ENCODE results near the gene NUFIP2. TPM values are rescaled to one million over a fixed set of nuclear protein-coding genes. Genes with fewer than 3 reads are reported as not detected.

NUFIP2 gene
- total RNA-seq, 4 donors from 2014 or later: 19.8 to 40.8 (median 25.4) TPM

DNA sequence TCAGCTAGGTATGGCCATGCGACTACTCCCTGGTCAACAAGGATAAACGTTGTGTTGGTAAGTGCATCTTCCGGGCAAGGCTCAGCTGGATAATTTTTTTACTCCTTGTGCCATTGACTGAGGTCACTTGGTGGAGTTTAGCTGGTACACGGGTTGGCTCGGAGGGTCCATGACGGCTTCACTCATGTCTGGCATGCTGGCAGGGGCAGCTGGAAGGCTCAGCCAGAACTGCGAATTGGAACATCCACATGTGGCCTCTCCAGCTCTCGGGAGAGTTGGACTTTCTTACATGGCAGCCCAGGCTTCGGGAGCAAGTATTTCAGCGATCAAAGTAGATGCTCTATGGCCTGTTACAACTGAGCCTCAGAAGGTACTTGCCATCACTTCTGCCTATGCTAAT is 78.8 kb downstream of the NUFIP2 start:
- Histone ChIP-seq H3K4me1 (peaks cover 0 to 10% (median 8%) of the 10 kb centered on the region in 4 donors), H3K27me3 (no peaks in the 10 kb centered on the region), H3K36me3 (no peaks in the 10 kb centered on the region), H3K27ac (no peak overlapping the region), H3K9me3 (no peaks in the 10 kb centered on the region), H3K4me3 (no peak overlapping the region)
- in situ Hi-C loops (cut with MboI; ENCODE audit: low pct_ligation_motif_present in 1 of 4, low pct_unique_long_range_greater_than_20kb in 1 of 4, low sequenced_read_pairs in 3 of 4): loop anchor here in 1 of 4 donors (10.0 kb wide), 1 partner anchor 70 kb away; no protein-coding TSS in a partner anchor
- intact Hi-C loops (cut with DNase I; ENCODE audit: low total_unique reads): no loop called here
- 93% methylated on average over 10 of the region's 10 CpGs; no CpG with 5 or more reads in 1 of the 2 donors for WGBS, 2 donors (ENCODE audit: low coverage in 1 of 2)
- no peak for TF ChIP-seq CTCF (IDR thresholded peaks at IDR 0.05)
- TF ChIP-seq POLR2AphosphoS5 (IDR thresholded peaks at IDR 0.05): no peak
- TF ChIP-seq EP300 (IDR thresholded peaks at IDR 0.05; ENCODE audit: low read depth): no peak
- TF ChIP-seq POLR2A (IDR thresholded peaks at IDR 0.05): no peak
- DNase-seq: no peak

- no peak overlapping the region for H3K27ac ChIP-seq
- no peaks in the 10 kb centered on the region for H3K27me3 ChIP-seq
- no peaks in the 10 kb centered on the region for H3K9me3 ChIP-seq
Measured at GRCh38 chr17:29214215-29215146, 79.5 kb downstream of the NUFIP2 start.

GRCh38 chr17:29212681-29213121 is 81.2 kb downstream of the NUFIP2 start:
- no peak overlapping the region for H3K4me3 ChIP-seq
- H3K27me3 ChIP-seq: no peaks in the 10 kb centered on the region
- intact Hi-C loops (cut with DNase I; ENCODE audit: low total_unique reads) (no loop called here), in situ Hi-C loops (cut with MboI; ENCODE audit: low pct_ligation_motif_present in 1 of 4, low pct_unique_long_range_greater_than_20kb in 1 of 4, low sequenced_read_pairs in 3 of 4) (loop anchor here in 1 of 4 donors (10.0 kb wide), 1 partner anchor 68 kb away; no protein-coding TSS in a partner anchor)
- H3K27ac ChIP-seq: no peak overlapping the region
- H3K9me3 ChIP-seq: no peaks in the 10 kb centered on the region
- DNase-seq: no peak
- no peaks in the 10 kb centered on the region for H3K4me1 ChIP-seq
- TF ChIP-seq EP300 (IDR thresholded peaks at IDR 0.05; ENCODE audit: low read depth) (no peak), POLR2AphosphoS5 (IDR thresholded peaks at IDR 0.05) (no peak), POLR2A (IDR thresholded peaks at IDR 0.05) (no peak), CTCF (IDR thresholded peaks at IDR 0.05) (no peak)
- 78 to 86% methylated on average over 4 to 5 of the region's 5 CpGs for WGBS, 2 donors (ENCODE audit: low coverage in 1 of 2)
- no peaks in the 10 kb centered on the region for H3K36me3 ChIP-seq

More at GRCh38 chr17:29214215-29215146, 79.5 kb downstream of the NUFIP2 start:
- TF ChIP-seq POLR2AphosphoS5 (IDR thresholded peaks at IDR 0.05) (no peak), EP300 (IDR thresholded peaks at IDR 0.05; ENCODE audit: low read depth) (no peak), POLR2A (IDR thresholded peaks at IDR 0.05) (no peak), CTCF (IDR thresholded peaks at IDR 0.05) (no peak)
- WGBS, 2 donors (ENCODE audit: low coverage in 1 of 2): 73 to 94% methylated on average over 5 to 8 of the region's 8 CpGs
- in situ Hi-C loops (cut with MboI; ENCODE audit: low pct_ligation_motif_present in 1 of 4, low pct_unique_long_range_greater_than_20kb in 1 of 4, low sequenced_read_pairs in 3 of 4): loop anchor here in 1 of 4 donors (10.0 kb wide), 1 partner anchor 70 kb away; no protein-coding TSS in a partner anchor
- Histone ChIP-seq H3K4me1 (peaks cover 0 to 5% (median 4%) of the 10 kb centered on the region in 4 donors), H3K36me3 (no peaks in the 10 kb centered on the region), H3K4me3 (no peak overlapping the region)
- DNase-seq: no peak
- intact Hi-C loops (cut with DNase I; ENCODE audit: low total_unique reads): no loop called here

DNA sequence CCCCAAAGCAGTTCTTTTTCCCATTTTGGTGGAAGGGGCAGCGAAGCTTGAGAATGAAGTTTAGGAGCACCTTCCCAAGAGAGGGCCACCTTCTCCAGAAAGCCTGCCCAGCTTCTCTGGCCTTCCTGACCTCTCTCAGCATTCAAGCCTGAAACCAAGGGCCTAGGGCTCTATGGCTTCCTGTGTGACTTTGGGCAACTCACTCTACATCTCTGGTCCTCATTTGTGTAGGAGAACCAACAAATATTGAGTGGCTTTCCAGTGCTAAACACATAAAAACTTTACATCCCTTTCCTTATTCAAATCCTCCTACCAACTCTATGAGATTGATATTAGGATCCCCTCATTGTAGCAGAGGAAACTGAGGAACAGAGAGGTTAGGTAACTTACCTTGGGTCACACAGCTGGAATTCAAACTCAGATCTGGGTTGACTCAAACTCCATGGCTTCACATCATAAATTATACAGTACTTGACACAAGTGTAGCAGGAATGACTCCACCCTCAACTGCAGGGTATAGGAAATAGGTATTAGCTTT is 81.8 kb downstream of the NUFIP2 start:
- TF ChIP-seq POLR2AphosphoS5 (IDR thresholded peaks at IDR 0.05): no peak
- no peak for TF ChIP-seq EP300 (IDR thresholded peaks at IDR 0.05; ENCODE audit: low read depth)
- TF ChIP-seq CTCF (IDR thresholded peaks at IDR 0.05): no peak
- no peak for TF ChIP-seq POLR2A (IDR thresholded peaks at IDR 0.05)
- 88% methylated on average over 1 of the region's 1 CpG; no CpG with 5 or more reads in 1 of the 2 donors for WGBS, 2 donors (ENCODE audit: low coverage in 1 of 2)
- in situ Hi-C loops (cut with MboI; ENCODE audit: low pct_ligation_motif_present in 1 of 4, low pct_unique_long_range_greater_than_20kb in 1 of 4, low sequenced_read_pairs in 3 of 4) (loop anchor here in 1 of 4 donors (10.0 kb wide), 1 partner anchor 67 kb away; no protein-coding TSS in a partner anchor), intact Hi-C loops (cut with DNase I; ENCODE audit: low total_unique reads) (no loop called here)
- Histone ChIP-seq H3K4me3 (no peak overlapping the region), H3K27ac (no peak overlapping the region), H3K27me3 (no peaks in the 10 kb centered on the region), H3K4me1 (no peaks in the 10 kb centered on the region), H3K9me3 (no peaks in the 10 kb centered on the region), H3K36me3 (no peaks in the 10 kb centered on the region)
- no peak for DNase-seq

Data from transverse colon (tissue), 4 donors.